Stimulated activated naive CD8-positive, alpha-beta T cell treated with anti-CD3 and anti-CD28 coated beads, Interleukin-15, amount 100 ng/mL, for 72 hours (primary cell): ENCODE data around the gene CUX1.
"Not testable (repeated sequence)": the region's sequence is repeated elsewhere in the genome, so short reads cannot be mapped to it uniquely, and the experiment has no call there.

Experiments used
- ATAC-seq: fragments of 150-1000 bp; cut with Tn5 transposase; 2 replicates; pipeline ENCODE4 v1.10.0; 2021; ENCODE audit warnings: mild to moderate bottlenecking, moderate library complexity
- DNase-seq, 2 donors: peaks; one replicate each; pipeline ENCODE4 v3.0.0; 2021 to 2022
- H3K27ac Mint-ChIP-seq, 2 donors: one replicate each; pipeline ENCODE4 v1.8.0; 2022; ENCODE audit warnings: mild to moderate bottlenecking in 2 of 2, mixed read lengths in 2 of 2, moderate library complexity in 2 of 2
- H3K27me3 Mint-ChIP-seq: one replicate; pipeline ENCODE4 v1.8.0; 2022; ENCODE audit warnings: mixed read lengths
- H3K4me1 Mint-ChIP-seq: one replicate; pipeline ENCODE4 v1.8.0; 2022; ENCODE audit warnings: mild to moderate bottlenecking, mixed read lengths
- H3K4me3 Mint-ChIP-seq, 2 donors: one replicate each; pipeline ENCODE4 v1.8.0; 2022; ENCODE audit warnings: mild to moderate bottlenecking in 2 of 2, mixed read lengths in 2 of 2, moderate library complexity in 1 of 2
- H3K9me3 Mint-ChIP-seq, 2 donors: one replicate each; pipeline ENCODE4 v1.8.0; 2022; ENCODE audit warnings: mixed read lengths in 2 of 2

CUX1 gene

DNA sequence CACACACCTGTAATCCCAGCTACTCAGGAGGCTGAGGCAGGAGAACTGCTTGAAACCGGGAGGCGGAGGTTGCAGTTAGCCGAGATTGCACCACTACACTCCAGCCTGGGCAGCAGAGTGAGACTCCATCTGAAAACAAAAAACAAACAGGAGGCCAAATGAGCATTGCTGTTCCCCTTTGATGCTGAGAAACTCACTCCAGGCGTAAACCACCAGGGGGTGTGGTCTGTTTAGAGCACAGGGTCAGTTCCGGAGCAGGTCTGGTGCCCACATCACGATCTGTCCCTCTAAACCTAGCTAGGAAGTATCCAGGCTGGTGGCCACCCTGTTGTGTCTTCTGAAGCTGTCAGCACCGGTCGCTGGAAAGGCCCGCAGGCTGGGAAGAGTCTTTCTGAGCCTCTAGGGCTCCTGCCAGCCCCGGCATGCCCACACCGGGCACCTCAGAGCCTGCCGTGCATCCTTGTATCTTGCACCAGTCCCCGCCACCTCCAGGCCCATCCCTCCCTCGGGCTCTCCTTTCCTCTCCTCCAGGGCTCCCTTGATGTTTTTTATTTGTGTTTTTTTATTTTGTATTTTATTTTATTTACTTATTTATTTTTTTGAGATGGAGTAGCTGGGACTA is 402.9 kb downstream of the CUX1 start:
- no peak for ATAC-seq
- no peaks in the 10 kb centered on the region for H3K27me3 Mint-ChIP-seq
- no peak overlapping the region for H3K4me3 Mint-ChIP-seq
- H3K4me1 Mint-ChIP-seq, result no peaks in the 10 kb centered on the region
- H3K27ac Mint-ChIP-seq, result peak overlapping the region in 1 of 2 donors; percentile 59
- no peak for DNase-seq
- no peaks in the 10 kb centered on the region for H3K9me3 Mint-ChIP-seq

DNA sequence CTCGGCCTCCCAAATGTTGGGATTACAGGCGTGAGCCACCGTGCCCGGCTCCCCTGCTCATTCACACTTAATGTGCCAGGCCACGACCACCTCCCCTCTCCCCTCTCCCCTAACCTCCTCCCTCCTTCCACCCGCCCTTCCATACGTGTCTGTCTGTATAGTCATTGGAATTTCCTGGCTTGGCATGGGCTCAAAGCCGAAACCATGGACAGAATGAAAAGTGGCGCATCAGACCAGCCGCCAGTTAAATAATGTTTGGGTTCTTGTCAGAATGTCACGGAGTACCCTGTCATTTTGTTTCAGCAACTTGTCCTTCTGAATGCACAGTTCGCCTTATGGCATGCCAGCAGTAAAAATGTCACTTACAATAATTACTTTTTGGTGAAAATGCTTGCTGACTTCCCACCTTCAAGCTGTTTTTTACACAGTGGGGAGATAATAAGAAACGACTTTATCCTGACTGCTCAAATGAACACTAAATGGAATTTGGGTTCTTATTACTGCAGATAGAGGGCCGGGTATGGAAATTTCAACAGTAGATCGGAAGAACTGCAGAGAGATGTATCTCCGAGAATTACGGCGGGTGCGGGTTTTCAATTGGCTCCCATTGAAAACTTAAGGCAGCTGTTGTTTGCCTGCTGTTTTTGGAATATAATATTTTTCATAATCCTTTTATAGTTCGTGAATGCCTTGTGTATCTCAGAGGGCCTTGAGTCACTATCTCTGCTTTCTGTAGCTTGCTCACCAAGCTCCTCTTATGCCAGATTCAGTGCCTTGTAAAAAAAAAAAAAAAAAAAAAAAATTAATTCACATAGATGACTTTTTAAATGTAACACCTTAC is 403.8 kb downstream of the CUX1 start:
- H3K27me3 Mint-ChIP-seq, result no peaks in the 10 kb centered on the region
- no peaks in the 10 kb centered on the region for H3K4me1 Mint-ChIP-seq
- H3K4me3 Mint-ChIP-seq, result no peak overlapping the region

DNA sequence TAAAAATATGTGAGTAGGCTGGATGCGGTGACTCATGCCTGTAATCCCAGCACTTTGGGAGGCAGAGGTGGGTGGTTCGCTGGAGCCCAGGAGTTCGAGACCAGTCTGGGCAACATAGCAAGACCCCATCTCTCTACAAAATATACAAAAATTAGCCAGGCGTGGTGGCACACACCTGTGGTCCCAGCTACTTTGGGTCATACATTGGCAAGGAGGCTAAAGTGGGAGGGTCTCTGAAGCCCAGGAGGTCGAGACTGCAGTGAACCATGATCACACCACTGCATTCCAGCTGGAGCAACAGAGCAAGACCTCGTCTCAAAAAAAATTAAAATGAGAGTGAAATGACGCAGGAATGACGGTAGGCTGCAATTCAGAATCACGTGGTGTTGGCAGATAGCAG is 404.5 kb downstream of the CUX1 start:
- ATAC-seq (no peak), DNase-seq (no peak)
- H3K4me3 Mint-ChIP-seq, result no peak overlapping the region
- no peaks in the 10 kb centered on the region for H3K27me3 Mint-ChIP-seq
- no peak overlapping the region for H3K27ac Mint-ChIP-seq
- H3K4me1 Mint-ChIP-seq, result no peaks in the 10 kb centered on the region
- H3K9me3 Mint-ChIP-seq, result no peaks in the 10 kb centered on the region

More for the DNA sequence above, 403.8 kb downstream of the CUX1 start:
- ATAC-seq (no peak), DNase-seq (no peak)
- Mint-ChIP-seq H3K27ac (no peak overlapping the region), H3K9me3 (no peaks in the 10 kb centered on the region)

DNA sequence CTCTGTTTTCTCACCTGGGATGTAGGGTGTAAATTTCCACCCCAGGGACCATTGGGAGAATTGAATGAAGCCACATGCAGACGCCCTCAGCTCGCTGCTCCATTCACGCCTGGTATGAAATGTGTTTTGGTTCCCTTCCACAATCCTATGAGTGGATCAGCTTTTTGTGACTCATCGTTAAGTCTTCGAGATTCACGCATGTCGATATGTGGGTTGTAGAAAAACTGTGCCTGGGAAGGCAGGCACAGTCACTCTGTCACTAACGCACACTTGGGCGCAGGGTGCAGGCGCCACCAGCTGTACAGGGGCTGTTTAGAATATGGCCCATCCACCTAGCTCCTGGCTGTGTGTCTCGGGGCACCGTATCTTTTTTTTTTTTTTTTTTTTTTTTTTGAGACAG is 405.0 kb downstream of the CUX1 start:
- DNase-seq (no peak), ATAC-seq (no peak)
- H3K27me3 Mint-ChIP-seq, result no peaks in the 10 kb centered on the region
- H3K27ac Mint-ChIP-seq, result no peak overlapping the region
- no peaks in the 10 kb centered on the region for H3K9me3 Mint-ChIP-seq
- no peaks in the 10 kb centered on the region for H3K4me1 Mint-ChIP-seq
- H3K4me3 Mint-ChIP-seq, result no peak overlapping the region

DNA sequence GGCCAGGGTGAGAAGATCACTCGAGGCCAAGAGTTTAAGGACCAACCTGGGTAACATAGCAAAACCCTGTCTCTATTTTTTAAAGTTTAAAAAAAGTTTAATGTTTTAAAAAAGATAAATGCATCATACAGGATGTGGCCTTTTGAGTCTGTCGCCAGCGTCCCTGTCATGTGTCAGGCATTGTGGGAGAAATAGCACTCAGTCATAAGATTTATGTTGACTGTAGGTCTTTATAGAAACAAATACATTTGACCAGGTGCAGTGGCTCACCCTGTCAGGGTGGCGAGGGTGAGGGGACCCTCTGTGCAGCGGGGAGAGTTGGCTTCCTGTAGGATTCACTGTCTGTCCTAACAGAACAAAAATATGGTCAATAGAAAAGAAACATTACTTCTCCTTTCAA is 405.8 kb downstream of the CUX1 start:
- DNase-seq (no peak), ATAC-seq (no peak)
- Mint-ChIP-seq H3K4me3 (no peak overlapping the region), H3K4me1 (no peaks in the 10 kb centered on the region), H3K27me3 (no peaks in the 10 kb centered on the region), H3K27ac (no peak overlapping the region), H3K9me3 (no peaks in the 10 kb centered on the region)

DNA sequence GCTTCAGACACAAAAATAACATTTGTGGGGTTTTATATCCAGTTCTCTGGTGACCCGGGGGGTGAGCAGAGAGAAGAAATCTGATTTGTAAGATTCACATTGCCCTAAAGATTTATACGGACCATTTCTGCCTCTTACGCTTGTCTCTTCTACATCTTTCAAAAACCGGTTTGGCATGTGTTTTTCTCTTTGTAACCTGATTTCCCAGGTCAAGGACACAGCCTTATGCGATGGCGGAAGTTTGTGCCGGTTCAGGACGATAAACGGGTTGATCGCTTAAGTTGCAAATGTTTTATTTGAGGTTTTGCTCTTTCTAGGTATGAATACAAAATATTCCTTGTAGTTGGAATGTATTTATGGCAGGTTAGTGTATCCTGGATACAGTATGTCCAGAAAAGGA is 407.6 kb downstream of the CUX1 start:
- Mint-ChIP-seq H3K4me1 (no peaks in the 10 kb centered on the region), H3K4me3 (no peak overlapping the region), H3K9me3 (no peaks in the 10 kb centered on the region), H3K27me3 (no peaks in the 10 kb centered on the region), H3K27ac (no peak overlapping the region)
- no peak for DNase-seq
- no peak for ATAC-seq

DNA sequence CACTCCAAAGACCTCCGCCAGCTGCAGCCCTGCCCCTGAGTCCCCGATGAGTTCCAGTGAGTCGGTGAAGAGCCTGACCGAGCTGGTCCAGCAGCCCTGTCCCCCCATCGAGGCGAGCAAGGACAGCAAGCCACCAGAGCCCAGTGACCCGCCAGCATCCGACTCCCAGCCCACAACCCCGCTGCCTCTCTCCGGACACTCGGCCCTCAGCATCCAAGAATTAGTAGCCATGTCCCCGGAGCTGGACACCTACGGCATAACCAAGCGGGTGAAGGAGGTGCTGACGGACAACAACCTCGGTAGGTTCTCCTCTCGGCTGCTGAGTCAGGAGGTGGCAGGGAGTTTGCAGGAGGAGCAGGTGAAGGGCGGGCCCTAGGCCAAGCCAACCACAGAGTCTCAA is 409.9 kb downstream of the CUX1 start:
- Mint-ChIP-seq H3K9me3 (no peaks in the 10 kb centered on the region), H3K4me3 (no peak overlapping the region), H3K4me1 (no peaks in the 10 kb centered on the region), H3K27ac (peak overlapping the region in 1 of 2 donors; percentile 30), H3K27me3 (no peaks in the 10 kb centered on the region)
- DNase-seq (no peak), ATAC-seq (no peak)

DNA sequence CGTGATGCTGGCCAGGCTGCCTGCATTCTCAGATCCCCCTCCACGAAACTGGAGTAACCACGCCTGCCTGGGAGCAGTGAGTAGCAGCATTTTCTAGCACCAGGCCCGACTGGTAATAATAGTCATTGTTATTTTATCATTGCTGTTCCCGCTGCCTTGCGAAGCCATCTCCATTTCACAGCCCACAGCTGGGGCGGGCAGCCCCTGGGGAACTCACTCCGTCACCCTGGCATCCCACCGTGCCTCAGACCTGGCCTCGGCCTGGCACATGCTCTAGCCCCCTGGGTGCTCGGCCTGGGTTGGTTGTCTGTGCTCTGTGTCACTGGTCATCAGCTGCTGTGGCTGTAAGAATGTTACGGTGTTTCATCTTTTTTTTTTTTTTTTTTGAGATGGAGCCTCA is 411.5 kb downstream of the CUX1 start:
- DNase-seq, result no peak
- Mint-ChIP-seq H3K4me1 (no peaks in the 10 kb centered on the region), H3K4me3 (no peak overlapping the region), H3K27ac (no peak overlapping the region), H3K9me3 (no peaks in the 10 kb centered on the region), H3K27me3 (no peaks in the 10 kb centered on the region)
- ATAC-seq, result no peak

DNA sequence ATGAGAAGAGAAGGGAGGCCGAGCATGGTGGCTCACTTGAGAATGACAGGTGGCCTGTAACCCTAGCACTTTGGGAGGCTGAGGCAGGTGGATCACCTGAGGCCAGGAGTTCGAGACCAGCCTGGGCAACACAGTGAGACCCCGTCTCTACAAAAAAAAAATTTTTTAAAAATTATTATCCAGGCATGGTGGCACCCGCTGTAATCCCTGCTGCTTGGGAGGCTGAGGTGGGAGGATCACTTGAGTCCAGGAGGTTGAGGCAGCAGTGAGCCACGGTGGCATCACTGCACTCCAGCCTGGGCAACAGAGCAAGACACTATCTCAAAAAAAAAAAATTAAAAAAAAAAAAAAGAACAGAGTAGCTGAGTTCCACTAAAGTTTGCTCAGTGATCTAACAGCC is 412.7 kb downstream of the CUX1 start:
- DNase-seq, H3K9me3 Mint-ChIP-seq, H3K4me3 Mint-ChIP-seq, H3K27ac Mint-ChIP-seq, H3K4me1 Mint-ChIP-seq, H3K27me3 Mint-ChIP-seq, ATAC-seq: not testable (repeated sequence)

DNA sequence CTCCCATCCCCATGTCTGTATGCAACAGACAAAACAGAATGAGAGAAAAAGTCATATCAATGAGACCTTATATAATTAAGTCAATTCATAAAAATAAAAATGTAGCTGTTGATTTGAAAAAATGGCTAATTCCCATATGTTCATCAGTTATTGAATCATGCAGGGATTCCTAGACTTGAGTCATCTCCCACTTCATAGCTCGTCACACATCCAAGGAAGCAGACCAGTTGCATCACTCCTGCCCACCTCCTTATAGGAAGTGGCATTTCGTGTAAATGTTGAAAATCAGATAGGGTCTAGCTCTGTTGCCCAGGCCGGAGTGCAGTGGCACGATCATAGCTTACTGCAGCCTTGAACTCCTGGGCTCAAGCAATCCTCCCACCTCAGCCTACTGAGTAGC is 413.2 kb downstream of the CUX1 start:
- no peaks in the 10 kb centered on the region for H3K27me3 Mint-ChIP-seq

DNA sequence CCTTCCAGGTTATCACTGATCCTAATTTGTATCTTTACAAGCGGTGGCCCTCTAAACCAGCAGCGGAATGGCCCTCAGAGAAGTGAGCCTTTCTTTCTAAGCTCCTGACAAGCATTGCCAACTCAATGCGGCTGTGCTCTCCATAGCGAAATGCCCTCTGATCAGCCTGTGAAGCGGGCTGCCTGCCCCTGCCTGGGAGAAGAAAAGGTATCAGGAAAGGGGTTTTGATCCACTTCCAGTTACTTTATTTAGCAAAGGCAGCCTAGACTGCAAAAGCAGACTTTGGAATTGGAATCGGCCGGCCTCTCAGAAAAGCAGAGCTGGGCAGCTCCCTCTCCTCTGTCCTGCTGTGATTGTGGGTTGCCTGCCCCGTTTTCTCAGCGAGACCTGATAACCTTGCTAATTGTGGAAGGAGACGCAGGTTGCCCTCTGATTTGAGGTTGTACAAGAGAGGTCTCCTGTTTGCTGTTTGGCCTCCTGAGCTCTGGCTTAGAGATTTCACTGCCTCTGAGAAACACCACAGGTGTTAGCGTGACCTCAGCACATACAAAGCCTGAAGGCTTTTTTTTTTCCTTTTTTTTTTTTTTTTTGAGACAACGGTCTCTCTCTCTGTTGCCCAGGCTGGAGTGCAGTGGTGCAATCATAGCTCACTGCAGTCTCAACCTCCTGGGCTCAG is 415.3 kb downstream of the CUX1 start:
- no peak for ATAC-seq
- no peak for DNase-seq
- Mint-ChIP-seq H3K9me3 (no peaks in the 10 kb centered on the region), H3K27me3 (no peaks in the 10 kb centered on the region), H3K4me1 (no peaks in the 10 kb centered on the region), H3K4me3 (no peak overlapping the region), H3K27ac (no peak overlapping the region)

More for the DNA sequence above, 413.2 kb downstream of the CUX1 start:
- ATAC-seq, result no peak
- H3K4me3 Mint-ChIP-seq, result no peak overlapping the region
- DNase-seq, result no peak
- H3K9me3 Mint-ChIP-seq, result no peaks in the 10 kb centered on the region
- no peaks in the 10 kb centered on the region for H3K4me1 Mint-ChIP-seq
- no peak overlapping the region for H3K27ac Mint-ChIP-seq

DNA sequence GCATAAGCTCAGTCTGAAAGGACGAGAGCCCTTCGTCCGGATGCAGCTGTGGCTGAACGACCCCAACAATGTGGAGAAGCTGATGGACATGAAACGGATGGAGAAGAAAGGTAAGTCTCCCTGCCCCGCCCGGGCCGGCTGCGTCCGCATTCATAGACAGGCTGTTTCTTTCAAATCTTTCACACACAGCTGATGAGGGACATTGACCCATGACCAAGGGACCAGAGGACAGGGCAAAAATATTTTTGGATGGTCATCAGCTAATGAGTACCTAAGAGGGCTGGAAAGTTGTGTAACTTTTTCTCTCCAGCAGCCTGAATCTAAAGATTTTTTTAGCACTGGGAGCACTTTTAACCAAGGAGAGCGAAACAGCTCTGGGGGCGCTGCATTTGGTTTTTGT is 416.7 kb downstream of the CUX1 start:
- H3K27me3 Mint-ChIP-seq, result no peaks in the 10 kb centered on the region
- DNase-seq (no peak), ATAC-seq (no peak)
- no peak overlapping the region for H3K27ac Mint-ChIP-seq
- no peaks in the 10 kb centered on the region for H3K4me1 Mint-ChIP-seq
- no peaks in the 10 kb centered on the region for H3K9me3 Mint-ChIP-seq
- no peak overlapping the region for H3K4me3 Mint-ChIP-seq

DNA sequence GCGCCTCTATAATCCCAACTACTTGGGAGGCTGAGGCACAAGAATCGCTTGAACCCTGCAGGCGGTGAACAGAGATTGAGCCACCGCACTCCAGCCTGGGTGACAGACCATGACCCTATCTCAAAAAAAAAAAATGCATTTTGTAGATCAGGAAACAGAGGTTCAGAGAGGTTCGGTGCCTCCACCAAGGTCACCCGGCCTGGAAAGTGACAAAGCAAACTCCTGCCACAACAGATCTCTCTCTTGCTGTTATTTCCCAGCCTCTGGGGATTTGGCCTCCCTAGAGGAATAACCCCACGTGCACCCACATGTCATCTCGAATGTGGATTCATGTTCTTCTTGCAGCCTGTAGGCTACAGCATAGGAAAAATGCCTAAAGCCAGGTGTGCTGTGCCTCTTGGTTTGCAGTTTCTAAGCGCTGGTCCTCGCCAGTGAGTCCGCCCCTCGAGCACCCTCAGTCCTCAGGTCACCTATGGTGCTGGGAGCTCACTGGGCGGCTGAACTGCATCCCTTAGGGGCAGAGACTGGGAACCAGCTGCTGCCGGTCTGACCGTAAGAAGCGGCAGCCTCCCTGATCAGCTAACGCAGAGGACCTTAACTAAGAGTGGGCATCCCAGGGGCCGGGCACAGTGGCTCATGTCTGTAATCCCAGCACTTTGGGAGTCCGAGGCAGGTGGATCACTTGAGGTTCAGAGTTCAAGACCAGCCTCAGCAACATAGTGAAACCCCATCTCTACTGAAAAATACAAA is 417.6 kb downstream of the CUX1 start:
- ATAC-seq (no peak), DNase-seq (no peak)
- Mint-ChIP-seq H3K4me3 (no peak overlapping the region), H3K4me1 (no peaks in the 10 kb centered on the region), H3K27me3 (no peaks in the 10 kb centered on the region), H3K9me3 (no peaks in the 10 kb centered on the region), H3K27ac (no peak overlapping the region)

DNA sequence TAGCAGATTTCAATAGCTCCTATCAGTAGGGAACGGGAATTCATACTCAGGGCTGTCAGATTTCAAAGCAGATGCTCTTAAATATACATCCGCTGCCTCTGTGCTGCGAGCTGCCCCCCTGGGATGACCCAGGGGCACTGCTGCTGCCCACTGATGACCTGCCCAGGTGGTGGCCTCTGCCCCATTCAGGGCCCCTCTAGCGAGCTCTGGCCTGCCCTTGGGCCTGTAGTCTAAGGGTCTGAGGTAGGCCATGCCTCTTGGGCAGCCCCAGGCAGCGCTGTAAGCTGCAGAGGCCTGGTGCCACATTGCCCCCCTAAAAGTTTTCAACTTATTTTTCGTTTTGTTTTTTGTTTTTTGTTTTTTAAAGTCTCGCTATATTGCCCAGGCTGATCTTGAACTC is 418.7 kb downstream of the CUX1 start:
- DNase-seq (no peak), ATAC-seq (no peak)
- H3K4me3 Mint-ChIP-seq, result no peak overlapping the region
- H3K27ac Mint-ChIP-seq, result peak overlapping the region in 1 of 2 donors; percentile 74
- no peaks in the 10 kb centered on the region for H3K27me3 Mint-ChIP-seq
- H3K9me3 Mint-ChIP-seq, result no peaks in the 10 kb centered on the region
- H3K4me1 Mint-ChIP-seq, result no peaks in the 10 kb centered on the region

DNA sequence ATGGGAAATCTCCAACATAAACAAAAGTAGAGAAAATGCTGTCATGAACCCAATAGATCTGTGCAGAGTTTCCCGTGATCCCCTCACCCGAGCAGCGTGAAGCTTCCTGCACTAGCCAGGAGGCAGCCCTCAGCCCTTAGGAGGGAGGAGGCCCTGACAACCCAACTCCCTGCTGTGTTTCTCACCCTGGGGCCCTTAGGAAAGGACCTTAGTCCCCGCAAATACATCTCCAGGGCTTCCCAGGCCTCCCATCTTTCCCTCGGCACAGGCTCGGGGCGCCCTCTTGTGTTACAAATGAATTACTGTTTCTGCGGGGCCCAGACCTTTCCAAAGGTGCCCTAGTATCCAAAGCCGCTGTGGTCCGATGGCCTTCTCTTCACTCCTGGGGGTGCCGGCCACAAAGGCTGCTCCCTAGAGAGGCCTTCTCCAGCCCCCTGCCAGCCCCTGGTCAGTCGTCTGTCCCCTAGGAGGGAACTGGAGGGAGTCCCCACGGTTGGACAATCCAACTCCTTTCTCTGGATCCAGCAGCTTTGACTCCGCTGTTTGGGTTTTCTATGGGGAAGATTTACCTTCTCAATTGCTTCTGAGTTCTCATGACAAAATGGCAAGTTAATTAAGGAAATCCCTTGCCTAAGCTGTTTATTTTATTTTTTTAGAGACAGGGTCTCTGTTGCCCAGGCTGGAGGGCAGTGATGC is 419.3 kb downstream of the CUX1 start:
- H3K9me3 Mint-ChIP-seq, result no peaks in the 10 kb centered on the region
- no peak overlapping the region for H3K4me3 Mint-ChIP-seq
- no peaks in the 10 kb centered on the region for H3K4me1 Mint-ChIP-seq
- DNase-seq (peak; percentile 41 to 53), ATAC-seq (peak; percentile 54)
- peak overlapping the region in 1 of 2 donors; percentile 74 for H3K27ac Mint-ChIP-seq
- no peaks in the 10 kb centered on the region for H3K27me3 Mint-ChIP-seq
